Upper lobe of left lung (tissue), 6 donors: ENCODE data around the gene SLC8A3. TPM values are rescaled to one million over a fixed set of nuclear protein-coding genes. Genes with fewer than 3 reads are reported as not detected.

Source experiments
- ATAC-seq, 2 donors: fragments of 200-7000 bp; cut with Tn5 transposase; one replicate each; pipeline ENCODE4 v1.9.1; 2022; ENCODE audit warnings: mild to moderate bottlenecking in 2 of 2, moderate library complexity in 2 of 2; ENCODE audit not compliant: low FRiP score in 2 of 2
- DNase-seq, 2 donors: peaks; one replicate each; pipeline ENCODE4 v3.0.0-alpha.2; 2019 to 2020
- H3K27ac ChIP-seq, 4 donors: fragments of 200-600 bp; sonication (generic); one replicate each; pipeline ENCODE4 v1.5.1; 2016 to 2019
- H3K27me3 ChIP-seq, 4 donors: fragments of 200-600 bp; sonication (generic); one replicate each; pipeline ENCODE4 v1.5.1; 2017 to 2019
- H3K36me3 ChIP-seq, 4 donors: fragments of 200-600 bp; sonication (generic); one replicate each; pipeline ENCODE4 v1.5.1; 2016 to 2019
- H3K4me1 ChIP-seq, 4 donors: fragments of 200-600 bp; sonication (generic); one replicate each; pipeline ENCODE4 v1.5.1; 2018 to 2019
- H3K4me3 ChIP-seq, 4 donors: fragments of 200-600 bp; sonication (generic); one replicate each; pipeline ENCODE4 v1.5.1; 2017 to 2019; ENCODE audit warnings: mild to moderate bottlenecking in 2 of 4, moderate library complexity in 1 of 4
- H3K9me3 ChIP-seq, 4 donors: fragments of 200-600 bp; sonication (generic); one replicate each; pipeline ENCODE4 v1.5.1; 2018 to 2019
- EP300 ChIP-seq, 4 donors: sonication (generic); formaldehyde crosslinking; IDR thresholded peaks; one replicate each; pipeline ENCODE4 v1.5.1; 2017; ENCODE audit warnings: antibody characterized with exemption in 4 of 4, control low read depth in 2 of 4
- POLR2A ChIP-seq, 4 donors: fragments of 450-650 bp; IDR thresholded peaks; one replicate each; pipeline ENCODE4 v1.5.1; 2016 to 2017; ENCODE audit warnings: antibody characterized with exemption in 4 of 4, mild to moderate bottlenecking in 2 of 4
- POLR2AphosphoS5 ChIP-seq, 2 donors: sonication (generic); formaldehyde crosslinking; IDR thresholded peaks; one replicate each; pipeline ENCODE4 v1.5.1; 2017; ENCODE audit warnings: antibody characterized with exemption in 2 of 2
- WGBS, 2 donors: methylation state at CpG; one replicate each; pipeline ENCODE4 v1.1.5; 2017 to 2018; 5-methylcytosine and 5-hydroxymethylcytosine counted together
- total RNA-seq, 6 donors: library from RNA; depleted of rRNA in 4 of 6; stranded (reverse); fragments of >200 nt in 4 of 6; gene quantifications; one replicate each; pipeline versions ENCODE4 v1.1.0 to v1.2.1, GENCODE V29; 2016 to 2021
- TF ChIP-seq, protein P1 (sequence below), 6 experiments: fragments of 450-650 bp in 4 of 6; fragments of 200-600 bp in 2 of 6; sonication (generic) in 2 of 6; IDR thresholded peaks; one replicate each; pipeline ENCODE4 v1.5.1; 2016 to 2019; ENCODE audit warnings: antibody characterized with exemption in 6 of 6
- donor health status: DM: no; HTN: no; CAD: no; lungs with moderate emphysema.
- donor health status: DM: no; HTN: yes; CAD: no; lungs with severe emphysema.

Gene SLC8A3
- total RNA-seq, 6 donors from 2014 or later, result 0.49 to 1.4 (median 1.0) TPM

DNA sequence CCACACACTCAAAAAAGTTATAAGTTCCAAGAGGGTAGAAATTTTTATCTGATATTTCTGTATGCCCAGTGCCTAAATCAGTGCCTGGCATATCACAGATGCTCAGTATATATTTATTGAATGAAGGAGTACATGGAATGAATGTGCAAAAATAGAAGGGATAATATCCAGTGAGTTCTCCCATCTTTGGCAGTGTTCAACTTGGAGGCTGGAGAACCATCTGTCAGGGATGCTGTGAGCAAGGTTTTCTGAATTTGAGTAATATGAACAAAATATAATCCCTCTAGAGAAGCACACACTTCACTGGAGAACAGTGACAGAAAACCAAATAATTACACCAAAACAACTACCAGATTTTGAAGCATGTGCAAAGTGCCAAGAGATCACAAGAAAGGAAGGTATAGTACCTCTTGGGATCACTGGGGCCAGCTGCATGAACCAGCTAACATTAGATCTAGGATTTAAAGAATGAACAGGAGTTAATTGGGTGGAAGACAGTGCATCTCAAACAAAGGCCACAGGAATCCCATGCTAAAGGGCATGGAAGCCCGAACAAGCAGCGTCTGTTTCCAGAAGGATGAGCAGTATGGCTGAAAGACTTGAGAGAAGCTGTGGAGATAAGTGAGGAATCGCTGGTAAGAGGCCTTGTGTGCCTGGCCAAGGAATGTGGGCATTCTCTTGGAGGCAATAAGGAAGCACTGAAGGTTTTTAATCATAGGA is 11.5 kb downstream of the SLC8A3 start:
- Histone ChIP-seq H3K4me1 (no peaks in the 10 kb centered on the region), H3K9me3 (no peaks in the 10 kb centered on the region), H3K36me3 (no peaks in the 10 kb centered on the region), H3K27ac (no peak overlapping the region), H3K4me3 (no peak overlapping the region), H3K27me3 (no peaks in the 10 kb centered on the region)
- DNase-seq (no peak), ATAC-seq (no peak)
- TF ChIP-seq POLR2AphosphoS5 (IDR thresholded peaks at IDR 0.05) (no peak), POLR2A (IDR thresholded peaks at IDR 0.05) (no peak), EP300 (IDR thresholded peaks at IDR 0.05) (no peak)
- TF ChIP-seq, protein P1, sequence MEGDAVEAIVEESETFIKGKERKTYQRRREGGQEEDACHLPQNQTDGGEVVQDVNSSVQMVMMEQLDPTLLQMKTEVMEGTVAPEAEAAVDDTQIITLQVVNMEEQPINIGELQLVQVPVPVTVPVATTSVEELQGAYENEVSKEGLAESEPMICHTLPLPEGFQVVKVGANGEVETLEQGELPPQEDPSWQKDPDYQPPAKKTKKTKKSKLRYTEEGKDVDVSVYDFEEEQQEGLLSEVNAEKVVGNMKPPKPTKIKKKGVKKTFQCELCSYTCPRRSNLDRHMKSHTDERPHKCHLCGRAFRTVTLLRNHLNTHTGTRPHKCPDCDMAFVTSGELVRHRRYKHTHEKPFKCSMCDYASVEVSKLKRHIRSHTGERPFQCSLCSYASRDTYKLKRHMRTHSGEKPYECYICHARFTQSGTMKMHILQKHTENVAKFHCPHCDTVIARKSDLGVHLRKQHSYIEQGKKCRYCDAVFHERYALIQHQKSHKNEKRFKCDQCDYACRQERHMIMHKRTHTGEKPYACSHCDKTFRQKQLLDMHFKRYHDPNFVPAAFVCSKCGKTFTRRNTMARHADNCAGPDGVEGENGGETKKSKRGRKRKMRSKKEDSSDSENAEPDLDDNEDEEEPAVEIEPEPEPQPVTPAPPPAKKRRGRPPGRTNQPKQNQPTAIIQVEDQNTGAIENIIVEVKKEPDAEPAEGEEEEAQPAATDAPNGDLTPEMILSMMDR (IDR thresholded peaks at IDR 0.05), result no peak
- 58 to 75% methylated on average over 3 of the region's 3 CpGs for WGBS, 2 donors

- Histone ChIP-seq H3K9me3 (no peaks in the 10 kb centered on the region), H3K27me3 (no peaks in the 10 kb centered on the region), H3K36me3 (no peaks in the 10 kb centered on the region), H3K4me3 (no peak overlapping the region), H3K27ac (no peak overlapping the region), H3K4me1 (no peaks in the 10 kb centered on the region)
- no peak for DNase-seq
- 80 to 85% methylated on average over 6 of the region's 6 CpGs for WGBS, 2 donors
- no peak for TF ChIP-seq POLR2AphosphoS5 (IDR thresholded peaks at IDR 0.05)
- TF ChIP-seq EP300 (IDR thresholded peaks at IDR 0.05), result no peak
- TF ChIP-seq, protein P1 (IDR thresholded peaks at IDR 0.05), result no peak
- TF ChIP-seq POLR2A (IDR thresholded peaks at IDR 0.05), result no peak
- ATAC-seq, result no peak
These were observed 15.2 kb downstream of the SLC8A3 start for GRCh38 chr14:70173569-70173968.

- no peaks in the 10 kb centered on the region for H3K27me3 ChIP-seq
- ATAC-seq, result no peak
- DNase-seq, result no peak
- H3K4me1 ChIP-seq, result no peaks in the 10 kb centered on the region
- TF ChIP-seq EP300 (IDR thresholded peaks at IDR 0.05) (no peak), POLR2AphosphoS5 (IDR thresholded peaks at IDR 0.05) (no peak), POLR2A (IDR thresholded peaks at IDR 0.05) (no peak)
- TF ChIP-seq, protein P1 (IDR thresholded peaks at IDR 0.05), result no peak
- H3K36me3 ChIP-seq, result no peaks in the 10 kb centered on the region
- H3K4me3 ChIP-seq, result no peak overlapping the region
- H3K9me3 ChIP-seq, result no peaks in the 10 kb centered on the region
- H3K27ac ChIP-seq, result no peak overlapping the region
- 65 to 67% methylated on average over 8 of the region's 8 CpGs for WGBS, 2 donors
These were observed 17.0 kb downstream of the SLC8A3 start for GRCh38 chr14:70171726-70172125.

DNA sequence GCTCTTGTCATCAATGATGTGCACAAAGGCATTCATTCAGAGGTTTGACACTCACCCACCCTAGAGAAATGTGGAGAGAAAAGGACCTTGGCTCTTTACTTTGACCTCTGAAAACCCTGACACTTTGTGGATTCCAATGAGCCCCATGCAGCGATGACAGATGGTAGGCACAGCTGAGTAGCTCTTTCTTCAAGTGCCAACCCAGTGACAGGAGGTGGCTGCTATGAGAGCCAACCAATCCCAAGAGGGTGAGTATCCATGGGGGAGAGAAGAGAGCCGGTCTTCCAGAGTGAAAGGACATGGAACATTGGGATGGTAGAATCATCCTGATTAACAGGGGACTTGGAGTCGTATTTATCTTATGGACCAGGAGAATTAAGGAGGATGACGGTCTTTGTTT is 17.8 kb downstream of the SLC8A3 start:
- H3K4me1 ChIP-seq, result no peaks in the 10 kb centered on the region
- TF ChIP-seq, protein P1 (IDR thresholded peaks at IDR 0.05), result no peak
- TF ChIP-seq POLR2A (IDR thresholded peaks at IDR 0.05), result no peak
- TF ChIP-seq EP300 (IDR thresholded peaks at IDR 0.05), result no peak
- TF ChIP-seq POLR2AphosphoS5 (IDR thresholded peaks at IDR 0.05), result no peak
- WGBS, 2 donors, result 92 to 93% methylated on average over 4 of the region's 4 CpGs
- no peak for ATAC-seq
- H3K4me3 ChIP-seq, result no peak overlapping the region
- H3K27me3 ChIP-seq, result no peaks in the 10 kb centered on the region
- no peaks in the 10 kb centered on the region for H3K9me3 ChIP-seq
- H3K27ac ChIP-seq, result no peak overlapping the region
- H3K36me3 ChIP-seq, result no peaks in the 10 kb centered on the region
- no peak for DNase-seq

- H3K9me3 ChIP-seq, result no peaks in the 10 kb centered on the region
- no peak for DNase-seq
- no peak overlapping the region for H3K4me3 ChIP-seq
- H3K36me3 ChIP-seq, result no peaks in the 10 kb centered on the region
- ATAC-seq, result no peak
- no peaks in the 10 kb centered on the region for H3K27me3 ChIP-seq
- no peak for TF ChIP-seq POLR2A (IDR thresholded peaks at IDR 0.05)
- TF ChIP-seq, protein P1 (IDR thresholded peaks at IDR 0.05), result no peak
- TF ChIP-seq POLR2AphosphoS5 (IDR thresholded peaks at IDR 0.05), result no peak
- no peak for TF ChIP-seq EP300 (IDR thresholded peaks at IDR 0.05)
- H3K4me1 ChIP-seq, result no peaks in the 10 kb centered on the region
- H3K27ac ChIP-seq, result no peak overlapping the region
- WGBS, 2 donors, result 90 to 97% methylated on average over 4 of the region's 4 CpGs
These were observed 20.3 kb downstream of the SLC8A3 start for GRCh38 chr14:70168406-70168805.
